Measurements from ENCODE around the gene CNOT1.
A peak's percentile ranks its signal among the peaks of the same experiment; 100 is the strongest.

Gene CNOT1

DNA sequence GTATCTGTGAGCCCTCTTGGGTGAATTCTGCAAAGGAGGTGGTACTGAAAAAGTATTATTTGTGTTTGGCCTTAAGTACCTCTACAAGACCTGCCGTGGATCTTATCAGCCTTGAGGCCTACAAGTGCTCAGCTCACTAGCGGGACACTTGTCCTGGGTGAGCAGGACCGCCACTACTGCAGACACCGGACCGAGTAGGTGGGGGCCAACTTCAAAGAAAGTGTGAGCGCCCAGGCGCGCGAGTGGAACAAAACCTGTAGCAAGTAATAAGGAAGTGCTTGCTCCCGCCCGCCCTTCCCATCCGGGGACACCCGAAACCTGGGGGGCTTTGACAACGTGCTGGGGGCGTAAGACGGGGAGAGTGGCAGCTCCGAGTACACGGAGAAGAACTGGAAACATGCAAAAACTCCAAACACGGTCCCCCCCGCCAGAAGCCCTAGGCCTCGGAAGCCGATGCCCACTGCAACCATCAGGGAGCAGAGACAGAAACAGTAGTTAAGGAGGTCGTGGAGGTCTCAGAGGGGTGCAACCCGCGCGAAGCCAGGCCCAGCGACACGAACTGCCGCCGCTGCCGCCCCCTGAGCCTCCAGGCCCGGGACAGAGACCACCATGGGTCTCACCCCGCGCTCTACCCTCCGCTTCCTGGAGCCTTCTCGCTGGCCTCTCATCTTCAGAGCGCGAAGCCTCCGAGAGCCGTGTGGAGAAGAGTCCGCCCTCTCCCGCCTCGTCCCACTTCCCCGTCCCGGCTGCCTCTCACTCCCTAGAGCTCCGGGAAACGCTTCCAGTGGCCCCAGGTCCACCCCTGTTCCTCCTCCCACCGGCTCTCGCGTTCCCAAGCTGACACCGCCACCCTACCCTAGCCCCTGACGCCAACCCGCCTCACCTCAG lies 537 bp downstream of the CNOT1 start:
- Histone ChIP-seq H3K79me2 (ENCODE audit: control insufficient read depth, low read length) (peaks cover 56% of the 10 kb centered on the region), H3K9me3 (ENCODE audit: control insufficient read depth, insufficient read depth, low read length) (no peaks in the 10 kb centered on the region), H3K4me2 (ENCODE audit: low read length) (peak overlapping the region; percentile 69), H3K4me1 (ENCODE audit: control insufficient read depth, low read length) (peaks cover 23% of the 10 kb centered on the region), H3F3A (ENCODE audit: control insufficient read depth, insufficient read depth) (no peaks in the 10 kb centered on the region), H3K36me3 (ENCODE audit: control insufficient read depth, low read length) (peaks cover 48% of the 10 kb centered on the region), H3K27me3 (ENCODE audit: control insufficient read depth, low read length) (no peaks in the 10 kb centered on the region), H3K4me3 (ENCODE audit: low read length) (peak overlapping the region; percentile 93), H3K9me2 (replicated peaks; ENCODE audit: control insufficient read depth, low read length) (no peaks in the 10 kb centered on the region), H4K20me1 (ENCODE audit: control insufficient read depth, insufficient read depth, low read depth, low read length) (peaks cover 30% of the 10 kb centered on the region), H3K27ac (ENCODE audit: low read depth, low read length) (peak overlapping the region; percentile 88)
- TF ChIP-seq, protein P1, sequence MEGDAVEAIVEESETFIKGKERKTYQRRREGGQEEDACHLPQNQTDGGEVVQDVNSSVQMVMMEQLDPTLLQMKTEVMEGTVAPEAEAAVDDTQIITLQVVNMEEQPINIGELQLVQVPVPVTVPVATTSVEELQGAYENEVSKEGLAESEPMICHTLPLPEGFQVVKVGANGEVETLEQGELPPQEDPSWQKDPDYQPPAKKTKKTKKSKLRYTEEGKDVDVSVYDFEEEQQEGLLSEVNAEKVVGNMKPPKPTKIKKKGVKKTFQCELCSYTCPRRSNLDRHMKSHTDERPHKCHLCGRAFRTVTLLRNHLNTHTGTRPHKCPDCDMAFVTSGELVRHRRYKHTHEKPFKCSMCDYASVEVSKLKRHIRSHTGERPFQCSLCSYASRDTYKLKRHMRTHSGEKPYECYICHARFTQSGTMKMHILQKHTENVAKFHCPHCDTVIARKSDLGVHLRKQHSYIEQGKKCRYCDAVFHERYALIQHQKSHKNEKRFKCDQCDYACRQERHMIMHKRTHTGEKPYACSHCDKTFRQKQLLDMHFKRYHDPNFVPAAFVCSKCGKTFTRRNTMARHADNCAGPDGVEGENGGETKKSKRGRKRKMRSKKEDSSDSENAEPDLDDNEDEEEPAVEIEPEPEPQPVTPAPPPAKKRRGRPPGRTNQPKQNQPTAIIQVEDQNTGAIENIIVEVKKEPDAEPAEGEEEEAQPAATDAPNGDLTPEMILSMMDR (IDR thresholded peaks at IDR 0.05; ENCODE audit: low read depth, low read length, poor library complexity, severe bottlenecking), result no peak
- TF ChIP-seq EZH2phosphoT487 (IDR thresholded peaks at IDR 0.05; ENCODE audit: borderline replicate concordance, low read length), result no peak

GRCh38 chr16:58624209-58624608 lies 5.4 kb downstream of the CNOT1 start:
- peaks cover 7% of the 10 kb centered on the region for H3F3A ChIP-seq (ENCODE audit: control insufficient read depth, insufficient read depth)
- H3K27ac ChIP-seq (ENCODE audit: low read depth, low read length), result no peak overlapping the region
- no peak overlapping the region for H3K4me3 ChIP-seq (ENCODE audit: low read length)
- H3K27me3 ChIP-seq (ENCODE audit: control insufficient read depth, low read length), result no peaks in the 10 kb centered on the region
- H3K36me3 ChIP-seq (ENCODE audit: control insufficient read depth, low read length), result peaks cover 90% of the 10 kb centered on the region
- H3K79me2 ChIP-seq (ENCODE audit: control insufficient read depth, low read length), result peaks cover 100% of the 10 kb centered on the region
- peaks cover 15% of the 10 kb centered on the region for H3K4me1 ChIP-seq (ENCODE audit: control insufficient read depth, low read length)
- no peaks in the 10 kb centered on the region for H3K9me2 ChIP-seq (replicated peaks; ENCODE audit: control insufficient read depth, low read length)
- no peak overlapping the region for H3K4me2 ChIP-seq (ENCODE audit: low read length)
- TF ChIP-seq EZH2phosphoT487 (IDR thresholded peaks at IDR 0.05; ENCODE audit: borderline replicate concordance, low read length), result no peak
- TF ChIP-seq, protein P1 (IDR thresholded peaks at IDR 0.05; ENCODE audit: low read depth, low read length, poor library complexity, severe bottlenecking), result no peak
- H4K20me1 ChIP-seq (ENCODE audit: control insufficient read depth, insufficient read depth, low read depth, low read length), result peaks cover 39% of the 10 kb centered on the region
- no peaks in the 10 kb centered on the region for H3K9me3 ChIP-seq (ENCODE audit: control insufficient read depth, insufficient read depth, low read length)

DNA sequence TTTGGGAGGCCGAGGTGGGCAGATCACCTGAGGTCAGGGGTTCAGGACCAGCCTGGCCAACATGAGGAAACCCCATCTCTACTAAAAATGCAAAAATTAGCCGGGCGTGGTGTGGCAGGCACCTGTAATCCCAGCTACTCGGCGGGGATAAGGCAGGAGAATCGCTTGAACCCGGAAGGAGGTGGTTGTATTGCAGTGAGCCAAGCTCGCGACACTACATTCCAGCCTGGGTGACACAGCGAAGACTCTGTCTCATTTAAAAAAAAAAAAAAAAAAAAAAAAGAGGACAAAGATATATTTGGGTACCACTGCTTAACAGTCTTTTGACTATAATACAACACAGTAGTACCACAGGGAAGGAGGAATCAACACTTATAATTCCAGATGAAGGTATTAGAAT lies 9.2 kb downstream of the CNOT1 start:
- H3F3A ChIP-seq (ENCODE audit: control insufficient read depth, insufficient read depth), result peaks cover 7% of the 10 kb centered on the region
- peaks cover 93% of the 10 kb centered on the region for H3K79me2 ChIP-seq (ENCODE audit: control insufficient read depth, low read length)
- peaks cover 87% of the 10 kb centered on the region for H3K36me3 ChIP-seq (ENCODE audit: control insufficient read depth, low read length)
- H3K9me2 ChIP-seq (replicated peaks; ENCODE audit: control insufficient read depth, low read length), result no peaks in the 10 kb centered on the region
- no peaks in the 10 kb centered on the region for H3K9me3 ChIP-seq (ENCODE audit: control insufficient read depth, insufficient read depth, low read length)
- H3K27ac ChIP-seq (ENCODE audit: low read depth, low read length), result no peak overlapping the region
- no peaks in the 10 kb centered on the region for H3K4me1 ChIP-seq (ENCODE audit: control insufficient read depth, low read length)
- peaks cover 23% of the 10 kb centered on the region for H4K20me1 ChIP-seq (ENCODE audit: control insufficient read depth, insufficient read depth, low read depth, low read length)
- no peak overlapping the region for H3K4me2 ChIP-seq (ENCODE audit: low read length)
- H3K4me3 ChIP-seq (ENCODE audit: low read length), result no peak overlapping the region
- TF ChIP-seq EZH2phosphoT487 (IDR thresholded peaks at IDR 0.05; ENCODE audit: borderline replicate concordance, low read length), result no peak
- TF ChIP-seq, protein P1 (IDR thresholded peaks at IDR 0.05; ENCODE audit: low read depth, low read length, poor library complexity, severe bottlenecking), result no peak
- no peaks in the 10 kb centered on the region for H3K27me3 ChIP-seq (ENCODE audit: control insufficient read depth, low read length)

Data from DOHH2 (cell line).